Duodenal mucosa (tissue), 2 donors: ENCODE measurements around the gene DDX11.
"Not testable (repeated sequence)": the region's sequence is repeated elsewhere in the genome, so short reads cannot be mapped to it uniquely, and the experiment has no call there.

ENCODE experiments used
- H3K27ac ChIP-seq: one replicate; pipeline ENCODE4 v1.7.0; 2013; ENCODE audit warnings: low read depth, low read length
- H3K27me3 ChIP-seq, 2 donors: one replicate each; pipeline ENCODE4 v1.7.0; 2013; ENCODE audit warnings: low read length in 2 of 2, control low read depth in 1 of 2; ENCODE audit not compliant: insufficient read depth in 2 of 2, control insufficient read depth in 1 of 2
- H3K36me3 ChIP-seq, 2 donors: one replicate each; pipeline ENCODE4 v1.7.0; 2013; ENCODE audit warnings: low read length in 2 of 2, control low read depth in 1 of 2; ENCODE audit not compliant: insufficient read depth in 2 of 2, control insufficient read depth in 1 of 2
- H3K4me1 ChIP-seq, 2 donors: one replicate each; pipeline ENCODE4 v1.7.0; 2013; ENCODE audit warnings: low read length in 2 of 2, control low read depth in 1 of 2; ENCODE audit not compliant: insufficient read depth in 2 of 2, control insufficient read depth in 1 of 2
- H3K4me3 ChIP-seq, 2 donors: one replicate each; pipeline ENCODE4 v1.7.0; 2013; ENCODE audit warnings: low read length in 2 of 2, low read depth in 1 of 2
- H3K9ac ChIP-seq, 2 donors: one replicate each; pipeline ENCODE4 v1.7.0; 2013; ENCODE audit warnings: low read length in 2 of 2, low read depth in 1 of 2
- H3K9me3 ChIP-seq, 2 donors: one replicate each; pipeline ENCODE4 v1.7.0; 2013; ENCODE audit warnings: low read length in 2 of 2, control low read depth in 1 of 2; ENCODE audit not compliant: control insufficient read depth in 1 of 2

DDX11 gene

DNA sequence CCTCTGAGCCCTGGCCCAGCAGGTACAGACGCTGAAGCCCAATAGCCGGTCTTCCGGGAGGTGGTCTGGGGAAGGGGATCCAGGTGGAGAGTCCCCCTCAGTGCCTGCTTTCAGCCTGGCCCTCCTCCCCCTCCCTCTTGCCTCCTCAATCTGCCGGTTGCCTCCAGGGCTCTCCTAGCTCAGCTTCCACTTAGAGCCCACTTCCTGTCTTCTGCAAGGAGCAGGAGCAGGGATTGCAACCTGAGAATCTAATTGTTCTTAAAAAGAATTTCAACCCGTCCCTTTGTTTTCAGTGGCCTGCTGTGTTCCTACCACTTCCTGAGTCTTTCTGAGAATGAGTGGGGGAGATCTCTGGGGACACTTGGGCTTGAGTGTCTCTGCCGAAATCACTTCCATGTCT lies 6.6 kb downstream of the DDX11 start:
- H3K4me1 ChIP-seq, H3K4me3 ChIP-seq, H3K27ac ChIP-seq, H3K9ac ChIP-seq, H3K9me3 ChIP-seq, H3K27me3 ChIP-seq: not testable (repeated sequence)
- H3K36me3 ChIP-seq = peaks cover 0 to 28% of the 10 kb centered on the region in 2 donors

DNA sequence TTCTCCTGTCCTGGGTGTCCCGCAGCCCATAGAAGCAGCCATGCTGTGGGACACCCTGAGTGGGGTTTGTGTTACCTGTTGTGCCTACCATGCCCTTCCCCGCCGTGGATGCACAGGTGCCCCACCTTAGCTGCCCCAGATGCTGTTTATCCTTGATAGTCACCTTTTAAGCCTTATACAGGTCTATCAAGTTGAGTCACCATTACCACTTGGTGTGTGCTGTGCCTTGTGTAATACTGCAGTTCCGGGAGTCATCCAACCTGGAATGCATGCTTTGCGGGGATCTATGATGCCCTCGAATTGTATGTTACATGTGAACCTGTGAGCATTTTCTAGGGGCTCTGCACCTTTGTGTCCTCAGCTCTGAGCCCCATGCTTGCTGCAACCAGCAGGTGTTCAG lies 7.6 kb downstream of the DDX11 start:
- H3K27ac ChIP-seq, H3K9ac ChIP-seq, H3K4me1 ChIP-seq, H3K9me3 ChIP-seq, H3K27me3 ChIP-seq, H3K4me3 ChIP-seq: not testable (repeated sequence)
- peaks cover 0 to 34% of the 10 kb centered on the region in 2 donors for H3K36me3 ChIP-seq

GRCh38 chr12:31084241-31084640 lies 10.6 kb downstream of the DDX11 start:
- H3K4me1 ChIP-seq, H3K27ac ChIP-seq, H3K27me3 ChIP-seq, H3K9ac ChIP-seq, H3K4me3 ChIP-seq, H3K9me3 ChIP-seq: not testable (repeated sequence)
- H3K36me3 ChIP-seq = peaks cover 0 to 47% of the 10 kb centered on the region in 2 donors

GRCh38 chr12:31086032-31086431 lies 12.4 kb downstream of the DDX11 start:
- not testable (repeated sequence) for H3K27me3 ChIP-seq, H3K27ac ChIP-seq, H3K9me3 ChIP-seq, H3K4me3 ChIP-seq, H3K4me1 ChIP-seq, H3K9ac ChIP-seq
- peaks cover 0 to 47% of the 10 kb centered on the region in 2 donors for H3K36me3 ChIP-seq

GRCh38 chr12:31087486-31087885 lies 13.8 kb downstream of the DDX11 start:
- peaks cover 0 to 54% of the 10 kb centered on the region in 2 donors for H3K36me3 ChIP-seq
- not testable (repeated sequence) for H3K9ac ChIP-seq, H3K4me1 ChIP-seq, H3K27ac ChIP-seq, H3K9me3 ChIP-seq, H3K4me3 ChIP-seq, H3K27me3 ChIP-seq

- not testable (repeated sequence) for H3K4me3 ChIP-seq, H3K9ac ChIP-seq, H3K27me3 ChIP-seq, H3K9me3 ChIP-seq, H3K4me1 ChIP-seq, H3K27ac ChIP-seq
- peaks cover 0 to 57% of the 10 kb centered on the region in 2 donors for H3K36me3 ChIP-seq
These were observed 14.3 kb downstream of the DDX11 start for GRCh38 chr12:31087956-31088355.

DNA sequence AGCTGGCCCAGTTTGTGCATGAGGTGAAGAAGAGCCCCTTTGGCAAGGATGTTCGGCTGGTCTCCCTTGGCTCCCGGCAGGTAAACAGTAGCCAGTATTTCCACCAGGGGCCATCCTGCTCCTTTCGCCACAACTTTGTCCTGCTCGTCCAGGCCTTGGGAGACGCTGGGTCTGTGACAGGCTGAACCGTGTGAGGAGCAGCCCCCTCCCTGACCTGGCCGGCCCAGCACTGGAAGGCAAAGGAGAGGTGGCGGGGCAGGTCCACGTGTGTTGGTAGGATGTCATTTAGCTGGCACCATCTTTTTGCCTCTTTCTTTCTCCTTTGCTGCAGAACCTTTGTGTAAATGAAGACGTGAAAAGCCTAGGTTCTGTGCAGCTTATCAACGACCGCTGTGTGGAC lies 15.4 kb downstream of the DDX11 start:
- no peaks in the 10 kb centered on the region for H3K4me1 ChIP-seq
- peaks cover 0 to 54% of the 10 kb centered on the region in 2 donors for H3K36me3 ChIP-seq
- H3K9ac ChIP-seq = no peak overlapping the region
- H3K4me3 ChIP-seq = no peak overlapping the region
- H3K9me3 ChIP-seq = no peaks in the 10 kb centered on the region
- H3K27me3 ChIP-seq = no peaks in the 10 kb centered on the region
- H3K27ac ChIP-seq = no peak overlapping the region

- not testable (repeated sequence) for H3K27ac ChIP-seq, H3K4me3 ChIP-seq, H3K4me1 ChIP-seq, H3K27me3 ChIP-seq, H3K9me3 ChIP-seq, H3K9ac ChIP-seq
- peaks cover 0 to 49% of the 10 kb centered on the region in 2 donors for H3K36me3 ChIP-seq
These were observed 18.0 kb downstream of the DDX11 start for GRCh38 chr12:31091629-31092028.

GRCh38 chr12:31092718-31093117 lies 19.1 kb downstream of the DDX11 start:
- H3K4me1 ChIP-seq, H3K4me3 ChIP-seq, H3K27ac ChIP-seq, H3K27me3 ChIP-seq, H3K9ac ChIP-seq, H3K9me3 ChIP-seq: not testable (repeated sequence)
- H3K36me3 ChIP-seq = peaks cover 0 to 55% of the 10 kb centered on the region in 2 donors

DNA sequence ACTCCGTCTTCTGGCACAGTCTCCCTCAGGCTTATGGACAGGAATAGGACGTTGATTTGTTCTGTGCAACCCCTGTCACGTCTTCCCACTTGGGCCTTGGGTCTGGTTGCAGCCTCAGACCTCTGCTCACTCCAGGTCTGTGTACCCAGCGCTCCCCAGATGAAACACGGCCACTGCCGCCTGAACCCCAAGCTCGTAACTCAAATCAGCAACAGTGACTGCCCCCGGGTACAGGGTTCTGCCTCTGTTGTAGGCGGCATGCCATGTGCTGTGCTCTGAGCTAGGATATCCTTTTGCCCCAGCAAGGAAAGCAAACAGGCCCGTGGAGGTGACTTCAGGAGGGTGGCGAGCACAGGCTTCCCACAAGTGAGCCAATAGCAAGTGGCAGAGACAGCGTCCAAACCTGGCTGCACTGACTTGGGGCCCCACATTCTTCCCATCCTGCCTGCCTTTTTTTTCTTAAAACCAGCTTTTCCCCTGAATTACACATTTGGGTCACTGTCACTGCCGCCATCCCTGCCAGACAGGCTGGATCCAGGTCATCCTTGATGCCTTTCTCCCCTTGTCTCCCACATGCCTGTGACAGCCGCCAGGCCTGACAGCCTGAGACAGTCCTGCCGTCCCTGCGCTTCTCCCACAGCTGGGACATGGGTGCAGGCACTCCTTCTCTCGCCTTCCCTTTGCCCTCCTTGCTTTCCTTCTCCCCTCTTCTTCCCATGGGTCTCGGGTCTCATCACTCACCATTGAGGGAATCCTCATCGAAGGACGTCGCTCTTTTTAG lies 21.6 kb downstream of the DDX11 start:
- H3K36me3 ChIP-seq = peaks cover 0 to 40% of the 10 kb centered on the region in 2 donors
- H3K9me3 ChIP-seq, H3K9ac ChIP-seq, H3K4me3 ChIP-seq, H3K27ac ChIP-seq, H3K4me1 ChIP-seq, H3K27me3 ChIP-seq: not testable (repeated sequence)
